IMR-90 (cell line): ENCODE data around the gene PKDCC.

Experiments
- BHLHE40 ChIP-seq: fragments of 150-350 bp; IDR thresholded peaks from 2 replicates; pipeline ENCODE4 v1.6.1; 2016; ENCODE audit warnings: mild to moderate bottlenecking, low read depth, low read length
- CEBPB ChIP-seq: IDR thresholded peaks from 2 replicates; pipeline ENCODE4 v1.6.1; 2012; ENCODE audit warnings: low read depth, low read length, improper control_type of control experiment
- CHD1 ChIP-seq: IDR thresholded peaks from 2 replicates; pipeline ENCODE4 v1.6.1; 2012; ENCODE audit warnings: low read depth, low read length, improper control_type of control experiment
- POLR2A ChIP-seq: IDR thresholded peaks from 2 replicates; pipeline ENCODE4 v1.6.1; 2012; ENCODE audit warnings: mild to moderate bottlenecking, low read depth, low read length
- SMC3 ChIP-seq: fragments of 150-350 bp; IDR thresholded peaks from 2 replicates; pipeline ENCODE4 v1.6.1; 2016; ENCODE audit warnings: low read depth, mild to moderate bottlenecking, antibody characterized with exemption, low read length, moderate library complexity
- TF ChIP-seq, protein P1 (sequence below): conservative IDR thresholded peaks from 2 replicates; pipeline ENCODE4 v1.5.1; 2012; ENCODE audit warnings: mild to moderate bottlenecking, low read depth, low read length, improper control_type of control experiment
- TF ChIP-seq, protein P2 (sequence below): fragments of 150-350 bp; IDR thresholded peaks from 2 replicates; pipeline ENCODE4 v1.6.1; 2016; ENCODE audit warnings: low read depth, mild to moderate bottlenecking, low read length, moderate library complexity, borderline replicate concordance

DNA sequence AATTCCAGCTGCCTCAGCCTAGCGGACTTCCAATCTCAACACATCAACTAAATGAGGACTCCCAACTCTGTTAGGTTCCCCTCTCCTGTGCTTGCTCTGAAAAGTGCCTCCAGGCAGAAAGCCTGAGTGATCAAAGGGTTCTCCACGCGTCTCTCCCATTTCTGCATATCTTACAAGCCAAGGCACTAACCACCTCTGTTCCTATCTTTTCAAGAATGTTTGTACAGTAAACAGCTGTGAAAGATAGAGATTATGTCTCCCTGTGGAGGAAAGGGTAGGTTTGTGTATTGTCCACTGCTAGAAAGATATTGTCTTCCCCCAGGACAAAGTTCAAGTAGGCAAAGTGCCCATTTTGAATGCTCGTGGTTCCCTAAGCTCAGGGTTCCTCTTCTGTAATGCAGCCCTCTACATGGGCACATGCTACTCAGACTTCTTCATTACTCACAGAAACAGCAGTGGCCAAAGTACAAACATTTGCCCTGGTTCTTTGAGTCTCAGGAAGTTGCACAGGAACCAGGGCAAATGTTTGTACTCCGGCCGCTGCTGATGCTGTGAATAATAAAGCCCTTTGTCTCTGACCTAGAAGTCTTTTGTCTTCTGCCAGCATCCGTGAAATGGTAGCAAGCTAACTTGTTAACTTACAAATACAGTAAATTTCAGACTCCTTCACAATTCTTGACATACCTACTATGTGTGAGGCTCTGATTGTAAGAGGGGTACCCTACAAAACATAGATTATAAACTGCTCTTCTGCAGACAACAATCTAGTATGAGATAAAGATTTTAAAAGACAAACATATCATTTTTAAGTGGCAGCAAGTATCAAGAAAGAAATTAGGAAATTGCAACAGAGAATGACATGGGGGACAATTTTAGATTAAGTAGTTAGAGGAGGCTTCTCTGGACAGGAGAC lies 44.5 kb downstream of the PKDCC start:
- TF ChIP-seq, protein P1, sequence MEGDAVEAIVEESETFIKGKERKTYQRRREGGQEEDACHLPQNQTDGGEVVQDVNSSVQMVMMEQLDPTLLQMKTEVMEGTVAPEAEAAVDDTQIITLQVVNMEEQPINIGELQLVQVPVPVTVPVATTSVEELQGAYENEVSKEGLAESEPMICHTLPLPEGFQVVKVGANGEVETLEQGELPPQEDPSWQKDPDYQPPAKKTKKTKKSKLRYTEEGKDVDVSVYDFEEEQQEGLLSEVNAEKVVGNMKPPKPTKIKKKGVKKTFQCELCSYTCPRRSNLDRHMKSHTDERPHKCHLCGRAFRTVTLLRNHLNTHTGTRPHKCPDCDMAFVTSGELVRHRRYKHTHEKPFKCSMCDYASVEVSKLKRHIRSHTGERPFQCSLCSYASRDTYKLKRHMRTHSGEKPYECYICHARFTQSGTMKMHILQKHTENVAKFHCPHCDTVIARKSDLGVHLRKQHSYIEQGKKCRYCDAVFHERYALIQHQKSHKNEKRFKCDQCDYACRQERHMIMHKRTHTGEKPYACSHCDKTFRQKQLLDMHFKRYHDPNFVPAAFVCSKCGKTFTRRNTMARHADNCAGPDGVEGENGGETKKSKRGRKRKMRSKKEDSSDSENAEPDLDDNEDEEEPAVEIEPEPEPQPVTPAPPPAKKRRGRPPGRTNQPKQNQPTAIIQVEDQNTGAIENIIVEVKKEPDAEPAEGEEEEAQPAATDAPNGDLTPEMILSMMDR, result no peak
- no peak for TF ChIP-seq CHD1
- TF ChIP-seq BHLHE40, result no peak
- no peak for TF ChIP-seq SMC3
- TF ChIP-seq POLR2A, result no peak
- TF ChIP-seq CEBPB, result no peak
- TF ChIP-seq, protein P2, sequence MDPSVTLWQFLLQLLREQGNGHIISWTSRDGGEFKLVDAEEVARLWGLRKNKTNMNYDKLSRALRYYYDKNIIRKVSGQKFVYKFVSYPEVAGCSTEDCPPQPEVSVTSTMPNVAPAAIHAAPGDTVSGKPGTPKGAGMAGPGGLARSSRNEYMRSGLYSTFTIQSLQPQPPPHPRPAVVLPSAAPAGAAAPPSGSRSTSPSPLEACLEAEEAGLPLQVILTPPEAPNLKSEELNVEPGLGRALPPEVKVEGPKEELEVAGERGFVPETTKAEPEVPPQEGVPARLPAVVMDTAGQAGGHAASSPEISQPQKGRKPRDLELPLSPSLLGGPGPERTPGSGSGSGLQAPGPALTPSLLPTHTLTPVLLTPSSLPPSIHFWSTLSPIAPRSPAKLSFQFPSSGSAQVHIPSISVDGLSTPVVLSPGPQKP, result no peak
